ENCODE results near the gene STARD7. TPM values are rescaled to one million over a fixed set of nuclear protein-coding genes. Genes with fewer than 3 reads are reported as not detected.

STARD7 gene
- total and polyA plus RNA-seq, 10 of the 15 experiments (the other 5 are each of a cell fraction or from before 2014, with no cell fraction given) = 85.4 to 237 (median 153) TPM

GRCh38 chr2:96209011-96209728 is 543 bp upstream of the STARD7 start:
- ATAC-seq = no peak
- DNase-seq (ENCODE audit: low read depth, low spot score) = no peak
- Histone ChIP-seq H3K27ac (ENCODE audit: control insufficient read depth, insufficient read depth) (peak overlapping the region; percentile 82), H3K4me1 (ENCODE audit: control insufficient read depth, insufficient read depth, low read length) (peaks cover 27% of the 10 kb centered on the region), H3K27me3 (replicated peaks in 1 of 2; ENCODE audit: control insufficient read depth in 2 of 2, insufficient read depth in 2 of 2, low read length in 1 of 2) (no peaks in the 10 kb centered on the region), H3K4me2 (ENCODE audit: control insufficient read depth, insufficient read depth) (peak overlapping the region; percentile 70), H3K4me3 (peak overlapping the region; percentile 94), H3K36me3 (ENCODE audit: control insufficient read depth in 2 of 2, insufficient read depth in 2 of 2, low read length in 1 of 2) (peaks cover 0 to 3% of the 10 kb centered on the region in 2 experiments; a peak in 1 of 4 replicates), H2AFZ (ENCODE audit: control insufficient read depth, low read depth, low read length) (peak overlapping the region; percentile 26; the same call in 1 of the 2 replicates), H3K9me3 (replicated peaks; ENCODE audit: control insufficient read depth, insufficient read depth, low read length) (no peaks in the 10 kb centered on the region), H3K9ac (ENCODE audit: control insufficient read depth, insufficient read depth, low read length) (peak overlapping the region; percentile 76), H4K20me1 (ENCODE audit: control insufficient read depth, insufficient read depth) (peaks cover 9% of the 10 kb centered on the region), H3K79me2 (ENCODE audit: control insufficient read depth, insufficient read depth, low read length) (peaks cover 58% of the 10 kb centered on the region)
- intact Hi-C loops (cut with micrococcal nuclease; ENCODE audit: unreplicated experiment) = loop anchor here (2.0 to 5.0 kb wide), 3 partner anchors 64 to 128 kb away; partner anchors contain the start of genes DUSP2 and NCAPH
- RAD21 ChIA-PET (ENCODE audit: unreplicated experiment) = interaction anchor here (0.5 to 4.0 kb wide), 10 partner anchors 18 to 112 kb away, joined by 3 to 31 read pairs (median 6); no protein-coding TSS in a partner anchor
- POLR2A ChIA-PET = interaction anchor here (0.6 to 3.8 kb wide), 17 partner anchors 8 to 69 kb away, joined by 3 to 66 read pairs (median 6); partner anchors contain the start of gene DUSP2
- SMC1A ChIA-PET (ENCODE audit: uncharacterized antibody, unreplicated experiment) = interaction anchor here (1.7 to 3.5 kb wide), 6 partner anchors 14 to 35 kb away, joined by 5 to 21 read pairs (median 12); no protein-coding TSS in a partner anchor
- TSS peak; percentile 71 for BruUV-seq (replicated peaks)
- in situ Hi-C loops (cut with MboI) = no loop called here
- CTCF ChIA-PET = interaction anchor here (0.7 to 4.2 kb wide), 14 partner anchors 10 to 216 kb away, joined by 3 to 26 read pairs (median 4); no protein-coding TSS in a partner anchor
- no peak for FAIRE-seq
- WGBS (ENCODE audit: insufficient coverage, insufficient replicate concordance, low lambda C conversion rate, missing lambda C conversion rate) = 8% methylated on average over 21 of the region's 21 CpGs
- TF ChIP-seq CEBPB (IDR thresholded peaks at IDR 0.05; ENCODE audit: borderline replicate concordance in 1 of 2, low read depth in 2 of 2, low read length in 2 of 2) (no peak), PML (IDR thresholded peaks at IDR 0.05; ENCODE audit: low read length) (peak; percentile 10; the same call in 1 of the 2 replicates), POLR2A (IDR thresholded peaks at IDR 0.05; ENCODE audit: low read depth, low read length) (no peak), E2F4 (IDR thresholded peaks at IDR 0.05; ENCODE audit: low read depth, low read length) (no peak), NFYA (IDR thresholded peaks at IDR 0.05; ENCODE audit: borderline replicate concordance, low read depth, low read length) (no peak), BCL3 (IDR thresholded peaks at IDR 0.05; ENCODE audit: borderline replicate concordance, insufficient read depth, low read depth, low read length, poor library complexity, severe bottlenecking) (peak; percentile 7), YY1 (IDR thresholded peaks at IDR 0.05; ENCODE audit: low read depth, low read length) (peak; percentile 93), ATF7 (IDR thresholded peaks at IDR 0.05; ENCODE audit: low read depth) (0 out of 2 replicates have a peak, but pooled peaks have one; percentile 2), PKNOX1 (IDR thresholded peaks at IDR 0.05) (no peak), CREM (IDR thresholded peaks at IDR 0.05; ENCODE audit: low read depth) (no peak), REST (IDR thresholded peaks at IDR 0.05; ENCODE audit: low read depth, low read length) (no peak), SPI1 (IDR thresholded peaks at IDR 0.05; ENCODE audit: borderline replicate concordance, insufficient read depth, low read depth, low read length) (no peak), POLR2AphosphoS2 (IDR thresholded peaks at IDR 0.05; ENCODE audit: low read depth, low read length) (peak; percentile 9; the same call in 1 of the 2 replicates)

Measured in GM12878 (cell line).